Stimulated activated CD8-positive, alpha-beta memory T cell treated with anti-CD3 and anti-CD28 coated beads, Interleukin-15, amount 100 ng/mL, for 4 hours (primary cell): Measurements from ENCODE around the gene OXCT1.
"Not testable (repeated sequence)": the region's sequence is repeated elsewhere in the genome, so short reads cannot be mapped to it uniquely, and the experiment has no call there.

Experiments used
- DNase-seq, 2 donors: peaks; one replicate each; pipeline ENCODE4 v3.0.0-alpha.2; 2020; ENCODE audit warnings: low read depth in 2 of 2

Gene OXCT1

GRCh38 chr5:41721516-41721915, 148.7 kb downstream of the OXCT1 start:
- DNase-seq, result no peak

GRCh38 chr5:41716382-41716781, 153.8 kb downstream of the OXCT1 start:
- no peak for DNase-seq

DNA sequence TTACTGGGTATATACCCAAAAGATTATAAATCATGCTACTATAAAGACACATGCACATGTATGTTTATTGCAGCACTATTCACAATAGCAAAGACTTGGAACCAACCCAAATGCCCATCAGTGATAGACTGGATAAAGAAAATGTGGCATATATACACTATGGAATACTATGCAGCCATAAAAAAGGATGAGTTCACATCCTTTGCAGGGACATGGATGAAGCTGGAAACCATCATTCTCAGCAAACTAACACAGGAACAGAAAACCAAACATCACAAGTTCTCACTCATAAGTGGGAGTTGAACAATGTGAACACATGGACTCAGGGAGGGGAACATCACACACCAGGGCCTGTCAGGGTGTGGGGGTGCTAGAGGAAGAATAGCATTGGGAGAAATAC, 155.8 kb downstream of the OXCT1 start:
- DNase-seq, result not testable (repeated sequence)

- DNase-seq, result no peak
Measured at GRCh38 chr5:41708604-41708940, 161.7 kb downstream of the OXCT1 start.

GRCh38 chr5:41707853-41708603, 162.2 kb downstream of the OXCT1 start:
- no peak for DNase-seq

DNA sequence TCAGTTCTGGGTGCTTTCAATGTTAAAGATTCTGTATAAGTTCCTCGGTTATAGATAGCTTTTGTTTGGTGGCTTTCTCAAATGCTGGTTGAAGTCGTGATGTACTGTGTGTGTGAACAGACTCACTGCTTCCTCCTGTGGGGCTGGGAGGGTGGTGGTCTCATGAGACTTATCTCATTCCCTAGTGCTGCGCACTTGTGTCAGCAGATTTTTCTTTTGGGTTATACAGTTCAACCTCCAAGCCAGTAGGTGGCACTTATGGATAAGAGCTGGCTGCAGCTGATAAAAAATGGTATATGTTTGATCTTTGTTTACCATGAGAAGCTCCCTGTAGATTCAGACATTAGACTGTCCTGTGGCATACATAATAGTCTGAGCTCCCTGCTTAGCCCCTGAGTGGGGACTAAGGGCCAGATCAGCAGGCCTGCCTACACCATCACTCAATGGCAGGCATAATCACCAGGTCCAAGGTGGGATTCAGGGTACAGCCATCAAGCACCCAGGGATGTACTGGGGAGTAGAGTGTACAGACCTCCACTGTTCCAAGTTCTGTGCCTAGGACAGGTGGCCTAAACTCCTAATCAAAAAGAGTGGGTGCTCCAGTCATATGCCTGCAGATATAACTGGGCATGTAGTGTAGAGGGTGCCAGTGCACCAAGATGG, 174.2 kb downstream of the OXCT1 start:
- DNase-seq, result no peak

GRCh38 chr5:41686767-41687166, 183.5 kb downstream of the OXCT1 start:
- no peak for DNase-seq

DNA sequence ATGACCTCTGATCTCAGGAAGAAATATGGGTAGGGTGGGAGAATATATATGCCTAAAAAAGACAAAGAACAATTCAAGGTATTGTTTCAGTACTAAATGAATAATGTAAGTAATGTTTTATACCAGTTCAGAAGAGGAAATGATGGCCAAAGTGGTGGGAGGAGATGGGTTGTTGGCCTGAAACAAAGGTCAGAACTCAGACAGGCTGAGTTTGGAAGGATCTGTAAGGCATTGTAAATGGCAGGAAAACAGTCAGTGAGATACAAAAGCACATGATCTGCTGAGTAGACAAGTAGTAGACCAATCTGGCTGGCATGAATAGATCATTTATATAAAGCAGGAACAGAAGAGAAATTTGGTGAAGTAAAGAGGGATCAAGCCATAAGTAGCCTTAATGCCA, 184.0 kb downstream of the OXCT1 start:
- DNase-seq, result no peak

DNA sequence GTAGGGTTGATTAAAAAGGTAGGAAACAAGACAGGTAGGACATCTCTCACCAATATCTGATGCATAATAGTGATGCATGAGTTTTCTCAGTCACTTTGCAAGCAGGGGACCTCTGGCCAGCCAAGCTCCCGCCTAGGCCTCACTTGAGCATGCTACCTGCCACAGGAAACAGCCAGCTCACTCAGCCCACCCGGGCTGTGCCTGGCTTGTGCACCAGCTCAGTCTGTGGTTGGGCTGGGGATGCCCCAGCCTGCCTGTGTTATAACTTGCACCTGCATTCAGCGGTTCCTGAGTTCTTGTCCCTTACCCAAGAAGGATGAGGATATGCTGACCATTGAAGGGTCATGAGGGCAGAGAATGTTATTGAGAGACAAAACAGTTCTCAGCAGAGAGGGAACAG, 187.0 kb downstream of the OXCT1 start:
- DNase-seq, result no peak

GRCh38 chr5:41682641-41683040, 187.6 kb downstream of the OXCT1 start:
- no peak for DNase-seq

DNA sequence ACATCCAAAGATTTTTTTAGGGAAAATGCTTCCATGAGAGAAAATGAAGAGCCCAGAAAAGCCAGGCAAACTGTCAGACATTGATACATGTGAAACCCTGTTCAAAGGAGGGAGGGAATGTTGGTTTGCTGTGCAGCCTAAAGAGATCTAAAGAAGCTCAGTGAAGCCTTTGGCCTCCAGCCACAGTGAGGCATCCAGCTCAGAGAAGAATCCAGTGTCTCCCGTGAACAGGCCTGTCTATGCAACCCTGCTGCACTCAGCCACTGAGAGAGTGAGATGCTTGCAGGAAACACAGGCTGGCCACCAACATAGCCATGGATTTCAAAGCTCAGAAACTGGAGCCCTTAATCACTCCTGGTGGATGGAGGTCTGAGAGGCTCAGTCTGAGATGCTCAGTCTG, 188.4 kb downstream of the OXCT1 start:
- DNase-seq, result no peak
